ENCODE results near the gene CAB39. TPM values are rescaled to one million over a fixed set of nuclear protein-coding genes. Genes with fewer than 3 reads are reported as not detected.

The CAB39 gene
- total and polyA plus RNA-seq, 11 donors, result 28.6 to 99.2 (median 84.2) TPM

DNA sequence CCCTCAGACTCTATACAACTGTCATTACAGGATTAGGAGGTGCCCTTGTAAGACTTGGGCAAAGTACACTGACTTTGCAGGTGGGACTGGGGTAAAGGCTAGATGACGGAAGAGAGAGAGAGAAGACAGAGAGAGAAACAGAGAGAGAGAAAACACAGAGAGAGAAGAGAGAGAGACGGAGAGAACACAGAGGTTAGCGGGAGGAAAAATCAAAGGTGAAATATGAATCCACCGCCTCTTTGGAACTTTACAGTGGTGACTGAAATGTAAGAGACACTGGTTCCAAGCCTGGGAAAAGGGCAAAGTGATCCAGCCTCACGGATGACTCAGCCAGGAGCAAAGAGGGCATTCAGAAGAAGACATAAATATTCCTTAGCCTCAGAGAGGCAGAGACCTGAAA is 25.1 kb upstream of the CAB39 start:
- H3K36me3 ChIP-seq, result no peaks in the 10 kb centered on the region
- WGBS, 4 donors, result 72 to 80% (median 72%) methylated on average over 5 of the region's 5 CpGs
- intact Hi-C loops (cut with DNase I), result no loop called here
- TF ChIP-seq CTCF (IDR thresholded peaks at IDR 0.05), result no peak
- TF ChIP-seq POLR2A (IDR thresholded peaks at IDR 0.05), result no peak
- peaks cover 0 to 24% (median 0%) of the 10 kb centered on the region in 12 donors for H3K4me1 ChIP-seq
- DNase-seq (no peak), ATAC-seq (no peak)
- no peaks in the 10 kb centered on the region for H3K27me3 ChIP-seq
- no peak overlapping the region for H3K27ac ChIP-seq
- H3K9me3 ChIP-seq, result no peaks in the 10 kb centered on the region
- no peak overlapping the region for H3K4me3 ChIP-seq

- intact Hi-C loops (cut with DNase I), result no loop called here
- H3K27me3 ChIP-seq, result no peaks in the 10 kb centered on the region
- WGBS, 4 donors, result 55 to 73% (median 61%) methylated on average over 2 of the region's 2 CpGs
- H3K4me3 ChIP-seq, result no peak overlapping the region
- peaks cover 0 to 24% (median 0%) of the 10 kb centered on the region in 12 donors for H3K4me1 ChIP-seq
- H3K36me3 ChIP-seq, result no peaks in the 10 kb centered on the region
- H3K9me3 ChIP-seq, result no peaks in the 10 kb centered on the region
- DNase-seq (no peak), ATAC-seq (no peak)
- TF ChIP-seq CTCF (IDR thresholded peaks at IDR 0.05) (no peak), POLR2A (IDR thresholded peaks at IDR 0.05) (no peak)
- H3K27ac ChIP-seq, result no peak overlapping the region
Measured at GRCh38 chr2:230688490-230688889, 24.2 kb upstream of the CAB39 start.

DNA sequence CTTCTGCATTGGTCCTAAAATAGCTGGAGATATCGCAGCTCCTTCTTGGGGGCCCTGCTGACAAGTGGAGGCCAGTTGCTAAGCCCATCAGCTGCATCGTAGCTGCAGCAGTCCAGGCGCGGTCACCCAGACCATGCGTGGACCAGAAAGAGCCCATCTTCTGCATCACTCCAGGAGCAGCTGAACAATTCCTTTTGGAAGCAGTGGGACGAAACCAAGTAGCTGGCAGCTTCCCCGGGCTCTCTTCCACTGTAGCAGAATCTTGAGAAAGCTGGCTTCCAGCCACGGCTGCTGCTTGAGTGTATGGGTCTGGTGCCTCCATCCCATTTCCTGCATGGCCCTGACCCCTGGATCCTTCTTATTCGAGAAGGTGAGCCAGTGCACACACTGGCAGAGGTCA is 22.2 kb upstream of the CAB39 start:
- DNase-seq, result no peak
- intact Hi-C loops (cut with DNase I), result no loop called here
- TF ChIP-seq POLR2A (IDR thresholded peaks at IDR 0.05) (no peak), CTCF (IDR thresholded peaks at IDR 0.05) (no peak)
- H3K4me1 ChIP-seq, result peaks cover 0 to 17% (median 0%) of the 10 kb centered on the region in 12 donors
- 49 to 61% (median 55%) methylated on average over 9 of the region's 9 CpGs for WGBS, 4 donors
- H3K27me3 ChIP-seq, result no peaks in the 10 kb centered on the region
- H3K4me3 ChIP-seq, result no peak overlapping the region
- ATAC-seq, result peak in 1 of 4 donors; percentile 29
- no peak overlapping the region for H3K27ac ChIP-seq
- H3K9me3 ChIP-seq, result no peaks in the 10 kb centered on the region
- no peaks in the 10 kb centered on the region for H3K36me3 ChIP-seq

DNA sequence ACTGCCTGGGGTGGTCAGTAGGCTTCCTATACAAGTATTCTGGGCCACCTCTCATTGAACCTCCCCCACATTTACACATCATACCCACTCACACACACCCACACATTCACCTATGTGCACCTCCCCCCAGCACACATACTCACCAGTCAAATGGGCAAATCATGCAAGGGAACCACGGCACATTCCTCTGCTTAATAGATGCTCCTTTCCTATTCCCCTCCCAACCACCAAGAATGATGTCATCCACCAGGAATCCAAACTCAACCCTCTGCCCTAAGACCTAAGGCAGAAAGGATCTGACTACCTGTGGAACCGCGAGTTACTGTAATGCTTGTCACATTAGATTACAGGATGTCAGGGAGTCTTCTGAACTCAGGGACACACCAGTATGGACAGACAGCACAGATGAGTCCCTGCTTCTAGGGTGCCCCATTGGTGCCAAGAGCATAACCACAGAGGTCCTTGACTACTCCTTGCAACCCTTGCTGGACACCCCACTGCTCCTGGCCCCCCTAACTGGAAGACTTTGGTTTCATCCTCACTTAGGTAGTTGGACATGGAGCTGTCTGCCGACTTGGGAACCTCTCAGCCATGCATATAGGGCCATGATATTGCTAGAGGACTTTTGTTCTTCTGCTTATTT is 21.5 kb upstream of the CAB39 start:
- ATAC-seq (no peak), DNase-seq (no peak)
- Histone ChIP-seq H3K36me3 (no peaks in the 10 kb centered on the region), H3K27ac (no peak overlapping the region), H3K27me3 (no peaks in the 10 kb centered on the region), H3K9me3 (no peaks in the 10 kb centered on the region), H3K4me1 (peaks cover 0 to 11% (median 0%) of the 10 kb centered on the region in 12 donors), H3K4me3 (no peak overlapping the region)
- WGBS, 4 donors, result 56 to 70% (median 66%) methylated on average over 4 of the region's 4 CpGs
- intact Hi-C loops (cut with DNase I), result no loop called here
- no peak for TF ChIP-seq CTCF (IDR thresholded peaks at IDR 0.05)
- TF ChIP-seq POLR2A (IDR thresholded peaks at IDR 0.05), result no peak
